DMS53 treated with DMSO at 0.1 percent for 48 hours (cell line): ENCODE measurements around the gene ABCC8.
A peak's percentile ranks its signal among the peaks of the same experiment; 100 is the strongest.

Source experiments
- DNase-seq: peaks from one replicate; lab custom pipeline; 2025; ENCODE audit not compliant: unreplicated experiment; lab: John Stamatoyannopoulos, UW

The ABCC8 gene

GRCh38 chr11:17389211-17389956 lies 87.3 kb downstream of the ABCC8 start:
- peak; percentile 78 for DNase-seq

- DNase-seq: peak; percentile 62
Measured at GRCh38 chr11:17388609-17389210, 87.9 kb downstream of the ABCC8 start, which contains the start of gene KCNJ11. KCNJ11 (minus strand) TSS chr11:17388659; CDS start chr11:17388091, 568 bp downstream.

GRCh38 chr11:17387811-17388210 lies 88.8 kb downstream of the ABCC8 start:
- no peak for DNase-seq

GRCh38 chr11:17387254-17387653 lies 89.4 kb downstream of the ABCC8 start:
- no peak for DNase-seq

GRCh38 chr11:17386331-17387084 lies 90.1 kb downstream of the ABCC8 start:
- peak; percentile 61 for DNase-seq

- no peak for DNase-seq
Measured at GRCh38 chr11:17385926-17386325, 90.7 kb downstream of the ABCC8 start.

GRCh38 chr11:17385492-17385891 lies 91.2 kb downstream of the ABCC8 start:
- no peak for DNase-seq

GRCh38 chr11:17384002-17384511 lies 92.6 kb downstream of the ABCC8 start:
- peak; percentile 62 for DNase-seq

- no peak for DNase-seq
Measured at GRCh38 chr11:17383461-17383860, 93.2 kb downstream of the ABCC8 start.

GRCh38 chr11:17382046-17382728 lies 94.5 kb downstream of the ABCC8 start:
- no peak for DNase-seq

- no peak for DNase-seq
Measured at GRCh38 chr11:17381156-17381555, 95.5 kb downstream of the ABCC8 start.

- DNase-seq: no peak
Measured at GRCh38 chr11:17379383-17380180, 97.1 kb downstream of the ABCC8 start.

- no peak for DNase-seq
Measured at GRCh38 chr11:17378655-17379054, 98.0 kb downstream of the ABCC8 start.

GRCh38 chr11:17376493-17376892 lies 100.2 kb downstream of the ABCC8 start:
- DNase-seq: no peak

- no peak for DNase-seq
Measured at GRCh38 chr11:17375547-17375946, 101.1 kb downstream of the ABCC8 start.

GRCh38 chr11:17371614-17372013 lies 105.0 kb downstream of the ABCC8 start:
- no peak for DNase-seq

- DNase-seq: no peak
Measured at GRCh38 chr11:17369684-17370243, 106.9 kb downstream of the ABCC8 start.

- no peak for DNase-seq
Measured at GRCh38 chr11:17369094-17369493, 107.6 kb downstream of the ABCC8 start.

- no peak for DNase-seq
Measured at GRCh38 chr11:17368551-17368950, 108.1 kb downstream of the ABCC8 start.

- no peak for DNase-seq
Measured at GRCh38 chr11:17366495-17366894, 110.2 kb downstream of the ABCC8 start.
